Uterus (tissue), 4 donors: ENCODE data around the gene ISOC2. TPM values are rescaled to one million over a fixed set of nuclear protein-coding genes. Genes with fewer than 3 reads are reported as not detected.
"Not testable (repeated sequence)": the region's sequence is repeated elsewhere in the genome, so short reads cannot be mapped to it uniquely, and the experiment has no call there.

Experiments
- DNase-seq, 2 donors: peaks; one replicate each; pipeline ENCODE4 v3.0.0-alpha.2; 2019 to 2020
- H3K27ac ChIP-seq, 2 donors: fragments of 200-600 bp; sonication (generic); 1 replicate in 1 of 2; 2 replicates in 1 of 2; pipeline ENCODE4 v1.5.1; 2016 to 2018
- H3K27me3 ChIP-seq, 2 donors: fragments of 200-600 bp; sonication (generic); one replicate each; pipeline ENCODE4 v1.5.1; 2018 to 2019; ENCODE audit warnings: control low read depth in 1 of 2
- H3K36me3 ChIP-seq, 2 donors: fragments of 200-600 bp; sonication (generic); one replicate each; pipeline ENCODE4 v1.5.1; 2019; ENCODE audit warnings: control low read depth in 1 of 2
- H3K4me1 ChIP-seq, 2 donors: fragments of 200-600 bp; sonication (generic); one replicate each; pipeline ENCODE4 v1.5.1; 2018 to 2019; ENCODE audit warnings: control low read depth in 1 of 2
- H3K4me3 ChIP-seq, 2 donors: fragments of 200-600 bp; sonication (generic); 1 replicate in 1 of 2; 2 replicates in 1 of 2; pipeline ENCODE4 v1.5.1; 2018 to 2019; ENCODE audit warnings: mild to moderate bottlenecking in 1 of 2
- H3K9me3 ChIP-seq, 2 donors: fragments of 200-600 bp; sonication (generic); one replicate each; pipeline ENCODE4 v1.5.1; 2019; ENCODE audit warnings: control low read depth in 1 of 2
- POLR2A ChIP-seq, 2 donors: fragments of 450-650 bp; IDR thresholded peaks; one replicate each; pipeline ENCODE4 v1.6.1; 2016; ENCODE audit warnings: antibody characterized with exemption in 2 of 2, mild to moderate bottlenecking in 1 of 2, moderate library complexity in 1 of 2
- intact Hi-C: fragments of 100-400 bp; cut with DNase I; formaldehyde crosslinking; loops from one replicate; pipeline ENCODE4 v1.15.1; 2023; ENCODE audit warnings: low total_unique reads
- total RNA-seq, 4 donors: library from RNA; depleted of rRNA in 3 of 4; stranded (reverse); fragments of >200 nt in 3 of 4; gene quantifications; one replicate each; pipeline versions ENCODE4 v1.1.0 to v1.2.4, GENCODE V29; 2014 to 2023
- TF ChIP-seq, protein P1 (sequence below), 4 experiments: fragments of 200-600 bp in 2 of 4; fragments of 450-650 bp in 2 of 4; sonication (generic) in 2 of 4; IDR thresholded peaks; one replicate each; pipeline ENCODE4 v1.5.1; 2016 to 2019; ENCODE audit warnings: antibody characterized with exemption in 4 of 4, mild to moderate bottlenecking in 2 of 4, moderate library complexity in 1 of 4
- donor health status: DM: yes; HTN: yes; CAD: no.

ISOC2 gene
- total RNA-seq, 4 donors from 2014 or later: 1.2 to 78.6 (median 23.8) TPM

GRCh38 chr19:55431183-55431582 is 30.3 kb downstream of the ISOC2 start:
- DNase-seq: no peak
- peaks cover 0 to 16% of the 10 kb centered on the region in 2 donors for H3K27me3 ChIP-seq
- intact Hi-C loops: no loop called here
- TF ChIP-seq, protein P1, sequence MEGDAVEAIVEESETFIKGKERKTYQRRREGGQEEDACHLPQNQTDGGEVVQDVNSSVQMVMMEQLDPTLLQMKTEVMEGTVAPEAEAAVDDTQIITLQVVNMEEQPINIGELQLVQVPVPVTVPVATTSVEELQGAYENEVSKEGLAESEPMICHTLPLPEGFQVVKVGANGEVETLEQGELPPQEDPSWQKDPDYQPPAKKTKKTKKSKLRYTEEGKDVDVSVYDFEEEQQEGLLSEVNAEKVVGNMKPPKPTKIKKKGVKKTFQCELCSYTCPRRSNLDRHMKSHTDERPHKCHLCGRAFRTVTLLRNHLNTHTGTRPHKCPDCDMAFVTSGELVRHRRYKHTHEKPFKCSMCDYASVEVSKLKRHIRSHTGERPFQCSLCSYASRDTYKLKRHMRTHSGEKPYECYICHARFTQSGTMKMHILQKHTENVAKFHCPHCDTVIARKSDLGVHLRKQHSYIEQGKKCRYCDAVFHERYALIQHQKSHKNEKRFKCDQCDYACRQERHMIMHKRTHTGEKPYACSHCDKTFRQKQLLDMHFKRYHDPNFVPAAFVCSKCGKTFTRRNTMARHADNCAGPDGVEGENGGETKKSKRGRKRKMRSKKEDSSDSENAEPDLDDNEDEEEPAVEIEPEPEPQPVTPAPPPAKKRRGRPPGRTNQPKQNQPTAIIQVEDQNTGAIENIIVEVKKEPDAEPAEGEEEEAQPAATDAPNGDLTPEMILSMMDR (IDR thresholded peaks at IDR 0.05): no peak
- no peak for TF ChIP-seq POLR2A (IDR thresholded peaks at IDR 0.05)
- no peaks in the 10 kb centered on the region for H3K36me3 ChIP-seq
- no peak overlapping the region for H3K27ac ChIP-seq
- no peaks in the 10 kb centered on the region for H3K9me3 ChIP-seq
- H3K4me3 ChIP-seq: no peak overlapping the region
- no peaks in the 10 kb centered on the region for H3K4me1 ChIP-seq

GRCh38 chr19:55426042-55426441 is 35.4 kb downstream of the ISOC2 start:
- Histone ChIP-seq H3K4me1 (no peaks in the 10 kb centered on the region), H3K4me3 (no peak overlapping the region), H3K27me3 (no peaks in the 10 kb centered on the region), H3K9me3 (no peaks in the 10 kb centered on the region), H3K27ac (no peak overlapping the region), H3K36me3 (no peaks in the 10 kb centered on the region)
- TF ChIP-seq, protein P1 (IDR thresholded peaks at IDR 0.05): no peak
- no peak for TF ChIP-seq POLR2A (IDR thresholded peaks at IDR 0.05)
- no peak for DNase-seq
- intact Hi-C loops: no loop called here

GRCh38 chr19:55424518-55424917 is 36.9 kb downstream of the ISOC2 start:
- H3K27me3 ChIP-seq: no peaks in the 10 kb centered on the region
- no peaks in the 10 kb centered on the region for H3K9me3 ChIP-seq
- no peak for DNase-seq
- no peak overlapping the region for H3K27ac ChIP-seq
- H3K4me1 ChIP-seq: no peaks in the 10 kb centered on the region
- intact Hi-C loops: no loop called here
- TF ChIP-seq POLR2A (IDR thresholded peaks at IDR 0.05): no peak
- TF ChIP-seq, protein P1 (IDR thresholded peaks at IDR 0.05): no peak
- H3K4me3 ChIP-seq: no peak overlapping the region
- no peaks in the 10 kb centered on the region for H3K36me3 ChIP-seq

- no peak for TF ChIP-seq POLR2A (IDR thresholded peaks at IDR 0.05)
- TF ChIP-seq, protein P1 (IDR thresholded peaks at IDR 0.05): no peak
- no peaks in the 10 kb centered on the region for H3K36me3 ChIP-seq
- H3K9me3 ChIP-seq: no peaks in the 10 kb centered on the region
- no peaks in the 10 kb centered on the region for H3K4me1 ChIP-seq
- H3K27me3 ChIP-seq: no peaks in the 10 kb centered on the region
- intact Hi-C loops: no loop called here
- no peak overlapping the region for H3K27ac ChIP-seq
- DNase-seq: no peak
- no peak overlapping the region for H3K4me3 ChIP-seq
These were observed 38.0 kb downstream of the ISOC2 start for GRCh38 chr19:55423225-55424005.

DNA sequence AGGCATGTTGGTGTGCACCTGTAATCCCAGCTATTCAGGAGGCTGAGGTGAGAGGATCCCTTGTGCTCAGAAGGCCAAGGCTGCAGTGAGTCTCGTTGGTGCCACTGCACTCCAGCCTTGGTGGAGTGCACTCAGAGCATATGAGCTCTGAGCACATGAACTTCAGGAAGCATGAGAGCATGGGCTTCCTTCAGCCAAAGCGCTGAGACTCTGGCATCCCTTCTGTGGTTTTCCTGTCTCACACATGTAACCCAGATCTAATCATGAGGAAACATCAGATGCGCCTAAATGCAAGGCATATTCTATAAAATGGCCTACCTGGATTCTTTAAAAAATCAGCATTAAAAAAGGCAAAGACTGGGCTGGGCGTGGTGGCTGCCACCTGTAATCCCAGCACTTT is 40.2 kb downstream of the ISOC2 start:
- intact Hi-C loops, H3K4me3 ChIP-seq, H3K9me3 ChIP-seq, H3K27me3 ChIP-seq, DNase-seq, H3K27ac ChIP-seq, H3K36me3 ChIP-seq, H3K4me1 ChIP-seq: not testable (repeated sequence)
